Activated naive CD8-positive, alpha-beta T cell treated with anti-CD3 and anti-CD28 coated beads, Interleukin-2, amount 50 U/mL, for 16 hours (primary cell): Measurements from ENCODE around the gene PCNP.
A peak's percentile ranks its signal among the peaks of the same experiment; 100 is the strongest.
"Not testable (repeated sequence)": the region's sequence is repeated elsewhere in the genome, so short reads cannot be mapped to it uniquely, and the experiment has no call there.

ENCODE experiments used
- DNase-seq: peaks from one replicate; pipeline ENCODE4 v3.0.0-alpha.2; 2020; ENCODE audit warnings: low read depth, low spot score

The PCNP gene, protein sequence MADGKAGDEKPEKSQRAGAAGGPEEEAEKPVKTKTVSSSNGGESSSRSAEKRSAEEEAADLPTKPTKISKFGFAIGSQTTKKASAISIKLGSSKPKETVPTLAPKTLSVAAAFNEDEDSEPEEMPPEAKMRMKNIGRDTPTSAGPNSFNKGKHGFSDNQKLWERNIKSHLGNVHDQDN

DNA sequence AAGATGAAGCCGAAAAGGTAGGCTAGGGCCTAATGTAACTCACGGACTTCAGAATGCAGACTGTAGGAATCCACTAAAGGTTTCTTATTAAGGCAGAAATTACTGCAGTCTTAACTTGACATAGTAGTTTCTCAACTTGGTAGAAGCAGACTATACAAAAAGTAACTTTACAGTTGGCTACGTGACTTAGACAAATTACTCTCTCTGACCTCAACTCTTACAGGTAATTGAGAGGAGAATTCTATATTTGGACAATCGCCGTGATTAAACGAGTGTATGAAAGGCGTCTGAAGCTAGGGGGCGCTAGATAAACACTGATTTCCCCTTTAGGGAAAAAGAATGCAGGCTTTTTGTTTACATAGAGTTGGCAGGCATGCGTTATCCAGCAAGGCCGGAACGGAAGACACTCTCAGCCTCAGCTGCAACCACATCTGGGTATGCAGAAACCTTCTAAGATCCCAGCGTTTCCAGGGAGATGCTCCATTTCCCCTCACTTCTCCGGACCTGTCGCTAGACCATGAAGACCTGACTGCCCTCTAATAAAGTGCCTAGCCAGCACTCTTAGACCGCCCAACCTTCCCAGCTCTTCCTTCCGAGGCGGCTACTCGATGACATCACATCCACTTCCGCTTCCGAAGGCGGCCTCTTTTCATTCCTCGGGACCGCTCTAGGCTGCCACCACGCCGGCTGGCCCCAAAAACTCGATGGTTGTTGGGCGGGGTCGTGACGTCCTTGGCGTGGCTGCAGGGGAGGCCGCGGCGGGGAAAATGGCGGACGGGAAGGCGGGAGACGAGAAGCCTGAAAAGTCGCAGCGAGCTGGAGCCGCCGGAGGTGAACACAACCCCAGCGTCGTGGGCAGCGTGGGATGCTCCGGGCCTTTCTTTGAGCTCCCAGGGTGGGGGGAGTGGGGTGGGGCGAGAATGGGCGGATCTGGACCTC lies at the start of gene PCNP:
TSS of gene PCNP (plus strand) at position 732 of the 939 bp plus-strand sequence. CDS start at position 768, 36 bp downstream.
- peak; percentile 98 for DNase-seq

DNA sequence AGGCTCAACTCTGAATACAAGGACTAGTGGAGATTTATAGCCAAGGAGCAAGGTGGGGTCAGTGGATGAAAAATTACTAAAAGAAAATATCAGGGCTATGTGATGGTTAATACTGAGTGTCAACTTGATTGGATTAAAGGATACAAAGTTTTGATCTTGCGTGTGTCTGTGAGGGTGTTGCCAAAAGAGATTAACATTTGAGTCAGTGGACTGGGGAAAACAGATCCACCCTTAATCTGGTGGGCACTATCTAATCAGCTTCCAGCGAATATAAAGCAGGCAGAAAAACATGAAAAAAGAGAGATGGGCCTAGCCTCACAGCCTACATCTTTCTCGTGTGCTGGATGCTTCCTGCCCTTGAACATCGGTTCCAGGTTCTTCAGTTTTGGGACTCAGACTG lies 46.5 kb upstream of the PCNP start:
- DNase-seq, result no peak

DNA sequence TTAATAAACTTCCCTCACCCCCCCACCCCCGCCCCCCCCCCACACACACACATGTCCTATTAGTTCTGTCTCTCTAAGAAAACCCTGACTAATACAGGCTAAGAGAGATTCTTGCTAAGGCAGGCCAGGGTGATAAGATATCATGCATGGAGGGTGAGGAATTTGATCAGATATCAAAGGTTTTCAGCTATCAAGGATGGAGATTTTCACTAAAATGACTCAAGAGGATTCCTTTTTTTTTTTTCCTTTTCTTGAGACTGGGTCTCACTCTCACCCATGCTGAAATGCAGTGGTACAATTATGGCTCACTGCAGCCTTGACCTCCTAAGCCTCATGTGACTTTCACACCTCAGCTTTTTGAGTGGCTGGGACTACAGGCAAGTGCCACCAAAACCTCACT lies 46.1 kb upstream of the PCNP start:
- no peak for DNase-seq

DNA sequence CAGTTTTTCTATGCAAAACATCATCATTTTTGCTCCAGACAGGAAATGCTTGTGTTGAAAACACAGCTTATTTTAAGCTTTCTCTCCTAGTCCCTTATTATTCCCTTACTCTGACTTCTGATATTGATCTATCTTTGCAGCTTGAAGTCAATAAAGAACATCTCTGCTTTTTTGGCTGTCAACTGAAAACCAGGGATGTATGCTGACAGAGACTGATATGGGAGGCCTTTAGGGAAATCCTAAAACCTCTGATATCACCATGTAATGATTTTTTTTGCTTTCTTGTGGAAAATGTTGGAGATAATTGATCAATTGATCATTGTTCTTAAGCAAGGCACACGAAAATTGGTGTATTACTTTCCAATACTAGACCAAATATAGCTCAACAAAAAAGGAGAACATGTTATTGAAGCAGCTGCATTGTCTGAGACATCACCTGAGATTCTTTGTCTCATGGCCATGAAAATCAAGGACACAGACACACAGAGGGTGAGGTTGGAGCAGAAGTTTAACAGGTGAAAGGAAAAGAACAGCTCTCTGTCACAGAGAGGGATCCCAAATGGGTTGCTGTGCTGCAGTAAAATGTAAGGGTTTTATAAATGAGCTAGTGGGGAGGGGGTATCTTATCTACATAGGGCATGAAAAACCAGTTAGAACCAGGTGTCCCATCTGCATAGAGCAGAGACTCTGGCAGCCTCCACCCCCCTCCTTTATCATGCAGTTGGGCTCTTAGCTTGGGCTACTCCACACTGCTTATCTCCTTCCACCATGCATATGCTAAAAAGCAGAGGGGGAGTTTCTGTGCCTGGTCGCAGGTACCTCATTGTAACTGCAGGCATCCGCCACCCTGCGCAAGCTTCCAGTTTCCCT lies 43.9 kb upstream of the PCNP start:
- no peak for DNase-seq

DNA sequence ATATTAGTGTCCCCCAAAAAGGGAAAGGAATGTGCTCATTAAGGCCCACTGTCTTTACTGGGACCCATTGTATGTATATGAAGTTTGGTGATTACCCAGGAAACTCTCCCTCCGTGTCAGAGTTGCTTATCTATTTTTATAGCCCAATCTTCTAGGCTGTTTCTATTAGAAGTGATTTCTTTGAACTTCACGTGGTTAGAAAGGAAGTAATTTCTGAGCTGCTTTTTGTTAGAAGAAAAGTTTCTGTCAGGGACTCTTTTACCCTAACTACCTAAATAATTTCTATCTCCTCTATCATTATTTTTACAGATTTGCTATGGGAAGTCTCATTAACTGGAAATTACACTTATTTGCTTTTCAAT lies 43.3 kb upstream of the PCNP start:
- no peak for DNase-seq

DNA sequence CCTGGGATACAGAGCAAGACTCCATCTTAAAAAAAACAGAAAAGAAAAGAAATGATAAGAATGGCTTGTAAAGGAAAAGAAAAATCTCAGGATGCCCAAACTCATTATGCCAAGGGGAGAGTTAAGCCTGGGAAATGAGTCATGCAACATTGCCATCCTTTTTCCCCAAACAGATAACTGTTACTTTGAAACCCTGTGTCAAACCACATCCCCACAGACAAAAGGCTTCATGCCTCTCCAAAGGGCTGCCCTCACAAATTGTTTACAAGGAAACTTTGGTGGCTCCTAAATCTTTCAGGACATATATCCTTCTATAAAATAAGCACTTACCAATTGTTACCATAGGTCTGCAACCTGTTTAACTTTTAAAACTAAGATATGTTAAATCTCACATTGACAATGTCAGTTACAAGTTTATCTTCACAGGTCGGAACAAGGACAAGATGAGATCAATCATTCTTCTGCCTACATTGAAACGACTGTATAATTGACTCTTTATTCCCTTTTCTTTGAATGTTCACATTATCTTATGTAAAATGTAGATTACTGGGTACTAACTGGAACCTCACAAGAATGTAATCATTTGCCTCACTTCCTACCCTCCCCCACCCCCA lies 42.4 kb upstream of the PCNP start:
- DNase-seq, result no peak

DNA sequence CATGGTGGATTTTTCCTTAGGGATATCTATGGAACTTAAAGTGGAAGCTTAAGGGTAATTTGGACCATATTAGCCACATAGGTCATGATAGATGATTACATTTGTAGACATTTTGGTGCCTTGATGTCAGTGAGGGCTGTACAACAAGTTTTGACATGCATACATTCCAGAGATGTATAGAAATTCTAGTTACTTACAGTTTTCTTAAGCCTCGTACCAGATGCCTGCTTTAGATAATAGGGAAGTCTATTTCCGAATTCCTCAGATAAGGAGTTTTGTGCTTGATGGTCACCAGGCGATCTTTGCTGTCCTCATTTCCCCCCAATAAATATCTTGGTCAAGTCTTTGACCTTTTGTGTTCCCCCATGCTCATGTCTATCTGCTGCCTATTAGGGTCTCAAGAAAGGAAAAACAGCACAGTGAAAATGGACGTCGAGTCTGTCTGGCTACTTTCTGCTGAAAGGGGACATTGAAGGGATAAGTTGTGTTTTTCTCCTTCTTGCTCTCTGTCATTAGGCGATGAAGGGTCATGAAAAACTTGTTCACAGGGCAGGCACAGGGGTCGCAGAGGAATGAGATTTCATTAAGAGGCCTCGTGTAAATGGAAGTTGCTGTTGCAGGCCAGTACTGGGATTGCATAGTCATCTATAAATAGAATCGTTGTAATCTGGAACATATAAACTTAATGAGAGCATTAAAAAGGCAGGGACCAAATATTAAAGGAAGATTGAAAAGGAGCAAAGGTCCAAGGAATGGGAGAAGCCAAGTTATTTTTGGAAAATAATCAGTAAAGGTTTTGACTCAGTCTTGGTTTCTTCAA lies 41.0 kb upstream of the PCNP start:
- DNase-seq, result no peak

DNA sequence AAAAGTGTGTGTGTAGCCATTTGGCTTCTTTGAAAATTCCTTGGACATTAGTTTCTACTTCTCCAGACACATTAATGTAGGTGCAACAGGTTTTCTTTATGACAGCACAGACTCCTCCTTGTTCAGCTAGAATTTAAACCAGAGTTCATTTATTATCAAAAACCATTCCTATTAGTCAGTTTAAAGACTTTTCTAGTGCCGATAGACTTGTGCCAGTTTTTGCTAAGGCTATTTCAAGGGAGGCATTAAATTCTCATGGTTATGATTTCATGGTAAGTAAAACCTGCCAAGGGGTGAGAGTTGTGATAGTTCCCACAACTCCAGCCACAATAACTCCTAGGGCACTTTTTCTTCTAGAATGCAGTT lies 40.4 kb upstream of the PCNP start:
- no peak for DNase-seq

DNA sequence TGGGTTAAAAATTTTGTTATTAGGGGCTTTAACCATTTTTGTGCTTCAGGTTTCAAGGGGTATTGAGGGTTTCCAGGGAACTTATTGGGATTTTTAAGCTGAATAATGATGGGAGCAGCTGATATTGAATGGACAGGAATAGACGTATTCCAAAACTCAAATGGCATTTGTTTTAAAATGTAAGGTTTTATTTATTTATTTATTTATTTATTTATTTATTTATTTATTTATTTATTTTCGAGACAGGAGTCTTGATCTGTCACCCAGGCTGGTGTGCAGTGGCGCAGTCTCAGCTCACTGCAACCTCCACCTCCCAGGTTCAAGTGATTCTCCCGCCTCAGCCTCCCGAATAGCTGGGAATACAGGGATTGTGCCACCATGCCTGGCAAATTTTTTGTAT lies 38.8 kb upstream of the PCNP start:
- no peak for DNase-seq

DNA sequence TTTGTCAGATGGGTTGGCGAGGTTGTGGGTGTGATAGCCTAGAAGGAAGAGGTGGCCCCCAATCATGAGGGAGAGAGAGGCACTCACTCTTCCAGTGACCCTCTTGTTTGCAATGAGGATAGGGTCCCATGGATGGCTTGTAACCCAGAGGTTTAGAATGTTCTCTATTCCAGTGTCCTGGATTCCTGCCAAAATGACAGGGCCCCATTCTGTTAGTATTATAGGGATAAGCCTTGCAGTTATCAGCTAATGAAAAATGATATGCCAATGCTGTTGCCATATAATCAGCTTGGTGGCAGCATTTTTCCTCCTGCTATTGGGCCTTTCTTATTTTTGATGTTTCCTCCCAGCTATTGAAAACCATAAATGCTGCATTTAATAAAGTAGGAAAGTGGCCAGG lies 37.7 kb upstream of the PCNP start:
- DNase-seq, result no peak

DNA sequence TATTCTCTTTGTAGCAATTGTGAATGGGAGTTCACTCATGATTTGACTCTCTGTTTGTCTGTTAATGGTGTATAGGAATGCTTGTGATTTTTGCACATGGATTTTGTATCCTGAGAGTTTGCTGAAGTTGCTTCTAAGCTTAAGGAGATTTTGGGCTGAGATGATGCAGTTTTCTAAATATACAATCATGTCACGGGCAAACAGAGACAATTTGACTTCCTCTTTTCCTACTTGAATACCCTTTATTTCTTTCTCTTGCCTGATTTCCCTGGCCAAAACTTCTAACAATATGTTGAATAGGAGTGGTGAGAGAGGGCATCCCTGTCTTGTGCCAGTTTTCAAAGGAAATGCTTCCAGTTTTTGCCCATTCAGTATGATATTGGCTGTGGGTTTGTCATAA lies 37.0 kb upstream of the PCNP start:
- DNase-seq, result not testable (repeated sequence)

DNA sequence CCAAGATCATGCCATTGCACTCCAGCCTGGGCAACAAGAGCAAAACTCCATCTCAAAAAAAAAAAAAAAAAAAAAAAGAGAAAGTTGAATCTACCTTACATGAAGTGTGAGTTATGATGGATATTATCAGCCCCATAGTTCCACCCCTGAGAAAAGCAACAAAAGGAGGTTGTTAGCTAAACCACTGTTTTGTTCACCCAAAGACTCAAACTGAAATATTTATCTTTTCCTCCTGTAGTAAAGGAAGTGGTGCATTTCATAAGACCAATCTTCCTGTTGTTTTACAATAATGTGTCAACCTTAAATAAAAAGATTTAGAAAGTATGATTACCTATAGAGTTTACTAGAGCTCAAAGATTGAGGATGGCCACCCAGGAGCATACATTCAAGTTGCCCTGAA lies 31.0 kb upstream of the PCNP start:
- no peak for DNase-seq

DNA sequence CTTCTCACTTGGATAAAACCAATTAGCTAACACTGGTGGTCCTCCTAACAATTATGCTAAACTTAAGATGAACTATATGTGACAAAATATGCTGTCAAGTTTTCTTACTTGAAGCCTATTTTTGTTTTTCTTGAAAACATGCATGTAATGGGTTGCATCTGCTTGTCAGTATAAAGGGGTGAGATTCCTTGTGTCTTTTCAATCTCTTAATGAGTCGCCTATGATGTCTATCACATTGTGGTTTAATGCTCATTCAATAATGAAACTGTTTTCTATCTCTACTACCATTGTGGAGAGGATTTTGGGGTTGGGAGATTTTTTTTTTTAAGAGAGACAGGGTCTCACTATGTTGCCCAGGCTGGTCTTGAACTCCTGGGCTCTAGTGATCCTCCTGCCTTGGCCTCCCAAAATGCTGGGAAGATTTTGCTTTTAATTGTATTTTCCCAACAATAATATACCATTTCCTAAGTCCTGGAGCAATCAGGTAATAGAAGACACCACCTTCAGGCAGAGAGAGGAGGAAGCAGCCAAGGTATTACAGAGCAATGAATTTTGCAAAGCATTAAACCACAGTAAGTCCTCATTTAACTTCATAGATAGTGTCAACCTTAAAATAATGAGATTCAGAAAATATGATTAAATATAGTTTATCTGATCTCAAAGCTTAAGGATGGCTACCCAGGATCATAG lies 29.7 kb upstream of the PCNP start:
- DNase-seq, result no peak

DNA sequence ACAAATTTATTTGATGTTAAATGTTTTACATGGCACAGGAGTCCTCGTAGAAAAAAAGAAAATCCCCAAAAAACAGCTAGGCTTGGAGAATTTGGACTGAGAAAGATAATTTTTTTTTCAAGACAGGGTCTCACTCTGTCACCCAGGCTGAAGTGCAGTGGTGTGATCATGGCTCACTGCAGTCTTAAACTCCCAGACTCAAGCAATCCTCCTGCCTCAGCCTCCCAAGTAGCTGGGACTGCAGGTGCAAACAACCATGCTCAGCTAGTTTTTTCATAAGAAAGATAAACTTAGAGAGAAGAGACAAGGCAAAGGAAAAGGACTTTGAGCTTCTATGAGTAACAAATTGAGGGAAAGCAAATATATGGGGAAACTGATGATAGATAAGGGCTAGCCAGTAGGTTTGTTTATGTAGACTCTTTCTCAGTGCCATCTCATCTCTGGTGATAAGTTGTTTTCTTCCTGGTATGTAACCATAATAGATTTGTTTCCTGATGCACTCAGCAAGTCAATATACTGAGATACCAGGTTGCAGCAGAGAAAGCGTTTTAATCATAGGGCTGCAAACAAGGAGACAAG lies 25.4 kb upstream of the PCNP start:
- DNase-seq, result no peak

DNA sequence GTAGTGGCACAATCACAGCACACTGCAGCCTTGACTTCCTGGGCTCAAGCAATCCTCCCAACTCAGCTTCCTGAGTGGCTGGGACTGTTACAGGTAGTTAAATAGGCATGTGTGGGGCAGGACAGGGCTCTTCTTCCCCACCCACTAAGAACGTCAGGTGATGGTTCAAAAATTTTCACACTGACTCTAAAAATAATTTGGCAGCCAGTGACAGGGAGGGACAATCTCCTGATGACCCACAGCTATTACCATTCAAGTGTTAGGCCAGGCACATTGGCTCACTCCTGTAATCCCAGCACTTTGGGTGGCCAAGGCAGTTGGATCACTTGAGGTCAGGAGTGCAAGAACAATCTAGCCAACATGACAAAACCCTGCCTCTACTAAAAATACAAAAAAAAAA lies 24.5 kb upstream of the PCNP start:
- DNase-seq, result no peak

DNA sequence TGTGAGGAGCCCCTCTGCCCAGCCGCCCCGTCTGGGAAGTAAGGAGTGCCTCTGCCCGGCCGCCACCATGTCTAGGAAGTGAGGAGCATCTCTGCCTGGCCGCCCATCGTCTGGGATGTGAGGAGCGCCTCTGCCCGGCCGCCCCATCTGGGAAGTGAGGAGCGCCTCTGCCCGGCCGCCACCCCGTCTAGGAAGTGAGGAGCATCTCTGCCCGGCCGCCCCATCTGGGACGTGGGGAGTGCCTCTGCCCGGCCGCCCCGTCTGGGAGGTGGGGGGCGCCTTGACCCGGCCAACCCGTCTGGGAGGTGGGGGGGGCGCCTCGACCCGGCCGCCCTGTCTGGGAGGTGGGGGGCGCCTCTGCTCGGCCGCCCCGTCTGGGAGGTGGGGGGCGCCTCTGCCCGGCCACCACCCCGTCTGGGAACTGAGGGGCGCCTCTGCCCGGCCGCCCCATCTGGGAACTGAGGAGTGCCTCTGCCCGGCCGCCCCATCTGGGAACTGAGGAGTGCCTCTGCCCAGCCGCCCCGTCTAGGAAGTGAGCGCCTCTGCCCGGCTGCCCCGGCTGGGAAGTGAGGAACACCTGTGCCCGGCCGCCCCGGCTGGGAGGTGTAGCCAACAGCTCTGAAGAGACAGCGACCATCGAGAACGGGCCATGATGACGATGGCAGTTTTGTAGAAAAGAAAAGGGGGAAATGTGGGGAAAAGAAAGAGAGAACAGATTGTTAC lies 22.5 kb upstream of the PCNP start:
- DNase-seq, result not testable (repeated sequence)

DNA sequence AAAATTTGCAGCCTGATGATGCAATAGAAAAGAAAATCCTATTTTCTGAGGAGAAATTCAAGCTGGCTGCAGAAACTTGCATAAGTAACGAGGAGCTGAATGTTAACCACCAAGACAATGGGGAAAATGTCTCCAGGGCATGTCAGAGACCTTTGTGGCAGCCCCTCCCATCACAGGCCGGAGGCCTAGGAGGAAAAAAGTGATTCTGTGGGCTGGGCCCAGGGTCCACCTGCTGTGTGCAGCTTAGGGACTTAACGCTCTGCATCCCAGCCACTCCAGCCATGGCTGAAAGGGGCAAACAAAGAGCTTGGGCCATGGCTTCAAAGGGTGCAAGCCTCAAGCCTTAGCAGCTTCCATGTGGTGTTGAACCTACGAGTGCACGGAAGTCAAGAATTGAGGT lies 20.6 kb upstream of the PCNP start:
- DNase-seq, result not testable (repeated sequence)

DNA sequence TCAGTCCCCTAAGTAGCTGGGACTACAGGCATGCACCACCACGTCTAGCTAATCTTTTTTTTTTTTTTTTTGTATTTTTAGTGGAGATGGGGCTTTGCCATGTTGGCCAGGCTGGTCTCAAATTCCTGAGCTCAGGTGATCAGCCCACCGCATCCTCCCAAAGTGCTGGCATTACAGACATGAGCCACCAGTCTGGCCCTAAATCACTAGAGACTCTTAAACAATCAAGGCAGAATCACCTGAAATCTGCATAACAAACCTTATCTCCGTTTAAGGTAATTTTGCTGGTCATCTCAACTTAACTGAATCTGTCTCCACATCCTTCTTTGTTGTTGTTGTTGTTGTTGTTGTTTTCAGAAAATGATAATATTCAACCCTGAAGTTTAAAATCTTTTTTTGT lies 17.9 kb upstream of the PCNP start:
- DNase-seq, result no peak

DNA sequence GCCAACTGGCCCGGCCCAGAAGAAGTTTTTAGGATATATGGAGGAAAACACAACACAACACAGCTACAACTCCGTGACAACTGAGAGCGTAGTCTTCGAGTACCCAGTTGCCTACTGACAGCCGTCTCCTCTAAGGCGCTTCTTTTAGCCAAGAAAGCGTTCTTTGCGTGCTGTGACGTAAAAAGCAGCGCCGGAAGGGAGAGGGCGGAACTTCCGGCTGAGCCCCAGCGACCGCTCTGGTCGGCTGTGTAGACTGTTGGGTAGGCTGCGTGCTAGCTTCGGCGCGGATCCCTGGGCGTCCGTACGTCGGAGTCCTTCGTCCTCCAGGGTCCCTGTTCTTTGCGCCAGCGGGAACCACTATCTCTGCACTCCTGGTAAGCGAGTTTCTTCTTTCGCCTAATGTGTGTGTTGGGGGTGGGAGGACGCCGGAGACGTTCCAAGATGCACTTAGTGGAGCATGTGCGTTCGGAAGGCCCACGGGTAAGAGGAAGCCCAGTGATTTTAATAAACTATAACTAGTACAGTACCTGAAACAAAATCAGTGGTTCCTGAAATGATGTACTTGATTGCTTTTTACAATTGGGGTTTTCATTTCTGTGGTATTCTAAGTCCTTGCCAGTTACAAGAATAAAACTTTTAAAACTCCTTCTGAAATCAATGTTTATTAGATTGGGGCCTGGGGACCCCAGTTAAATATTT lies 12.2 kb upstream of the PCNP start, which contains the start of gene TRMT10C:
TSS of gene TRMT10C (plus strand) at position 239 of the 699 bp plus-strand sequence. CDS start 2,914 bp downstream, outside the sequence.
- DNase-seq, result peak; percentile 88
